DND-41 (cell line): Measurements from ENCODE around the gene ARHGAP21.
"Not testable (repeated sequence)": the region's sequence is repeated elsewhere in the genome, so short reads cannot be mapped to it uniquely, and the experiment has no call there.

ENCODE experiments used
- EZH2 ChIP-seq: IDR thresholded peaks from 3 replicates; pipeline ENCODE4 v1.6.1; 2012; ENCODE audit warnings: borderline replicate concordance, low read depth, mild to moderate bottlenecking, moderate library complexity, low read length, inconsistent platforms; ENCODE audit not compliant: severe bottlenecking
- TF ChIP-seq, protein P1 (sequence below): IDR thresholded peaks from 2 replicates; pipeline ENCODE4 v1.5.1; 2012; ENCODE audit warnings: borderline replicate concordance, low read length, moderate library complexity, mild to moderate bottlenecking; ENCODE audit not compliant: poor library complexity, severe bottlenecking; ENCODE audit errors: extremely low read depth

DNA sequence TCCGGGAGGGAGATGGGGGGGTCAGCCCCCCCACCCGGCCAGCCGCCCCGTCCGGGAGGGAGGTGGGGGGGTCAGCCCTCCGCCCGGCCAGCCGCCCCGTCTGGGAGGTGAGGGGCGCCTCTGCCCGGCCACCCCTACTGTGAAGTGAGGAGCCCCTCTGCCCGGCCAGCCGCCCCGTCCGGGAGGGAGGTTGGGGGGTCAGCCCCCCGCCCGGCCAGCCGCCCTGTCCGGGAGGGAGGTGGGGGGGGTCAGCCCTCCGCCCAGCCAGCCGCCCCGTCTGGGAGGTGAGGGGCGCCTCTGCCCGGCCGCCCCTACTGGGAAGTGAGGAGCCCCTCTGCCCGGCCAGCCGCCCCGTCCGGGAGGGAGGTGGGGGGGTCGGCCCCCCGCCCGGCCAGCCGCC, 67.4 kb downstream of the ARHGAP21 start:
- TF ChIP-seq, protein P1, sequence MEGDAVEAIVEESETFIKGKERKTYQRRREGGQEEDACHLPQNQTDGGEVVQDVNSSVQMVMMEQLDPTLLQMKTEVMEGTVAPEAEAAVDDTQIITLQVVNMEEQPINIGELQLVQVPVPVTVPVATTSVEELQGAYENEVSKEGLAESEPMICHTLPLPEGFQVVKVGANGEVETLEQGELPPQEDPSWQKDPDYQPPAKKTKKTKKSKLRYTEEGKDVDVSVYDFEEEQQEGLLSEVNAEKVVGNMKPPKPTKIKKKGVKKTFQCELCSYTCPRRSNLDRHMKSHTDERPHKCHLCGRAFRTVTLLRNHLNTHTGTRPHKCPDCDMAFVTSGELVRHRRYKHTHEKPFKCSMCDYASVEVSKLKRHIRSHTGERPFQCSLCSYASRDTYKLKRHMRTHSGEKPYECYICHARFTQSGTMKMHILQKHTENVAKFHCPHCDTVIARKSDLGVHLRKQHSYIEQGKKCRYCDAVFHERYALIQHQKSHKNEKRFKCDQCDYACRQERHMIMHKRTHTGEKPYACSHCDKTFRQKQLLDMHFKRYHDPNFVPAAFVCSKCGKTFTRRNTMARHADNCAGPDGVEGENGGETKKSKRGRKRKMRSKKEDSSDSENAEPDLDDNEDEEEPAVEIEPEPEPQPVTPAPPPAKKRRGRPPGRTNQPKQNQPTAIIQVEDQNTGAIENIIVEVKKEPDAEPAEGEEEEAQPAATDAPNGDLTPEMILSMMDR = not testable (repeated sequence)
- not testable (repeated sequence) for TF ChIP-seq EZH2
